MCF 10A (cell line): Measurements from ENCODE around the gene SDK1. TPM values are rescaled to one million over a fixed set of nuclear protein-coding genes. Genes with fewer than 3 reads are reported as not detected.

Experiments used
- BruUV-seq: library from RNA; stranded (reverse); fragments of 400-500 nt; replicated peaks from 2 replicates; lab custom pipeline; 2021; lab: Mats Ljungman, UMichigan
- CTCF ChIA-PET: fragments of 300-600 bp; sonication (Branson Sonifier 250); formaldehyde crosslinking; extraction: SDS; loops from one replicate; lab custom pipeline; 2021; ENCODE audit warnings: antibody characterized with exemption, inconsistent platforms; lab: Yijun Ruan, JAX
- POLR2A ChIA-PET: fragments of 300-600, 350-650 bp; sonication (Branson Sonifier 250); formaldehyde crosslinking; extraction: SDS; loops from one replicate; lab custom pipeline; 2020; ENCODE audit warnings: antibody characterized with exemption, inconsistent platforms; lab: Yijun Ruan, JAX
- DNase-seq: peaks from one replicate; pipeline ENCODE4 v3.0.0-alpha.2; 2018; ENCODE audit not compliant: unreplicated experiment
- H3K27ac Mint-ChIP-seq: one replicate; pipeline ENCODE4 v1.8.0; 2022; ENCODE audit warnings: mild to moderate bottlenecking, low read depth, mixed read lengths; ENCODE audit not compliant: unreplicated experiment
- H3K27me3 Mint-ChIP-seq: one replicate; pipeline ENCODE4 v1.8.0; 2022; ENCODE audit warnings: mixed read lengths; ENCODE audit not compliant: insufficient read depth, unreplicated experiment
- H3K36me3 Mint-ChIP-seq: one replicate; pipeline ENCODE4 v1.8.0; 2022; ENCODE audit warnings: mild to moderate bottlenecking, moderate library complexity, mixed read lengths; ENCODE audit not compliant: insufficient read depth, unreplicated experiment
- H3K4me1 Mint-ChIP-seq: one replicate; pipeline ENCODE4 v1.8.0; 2022; ENCODE audit warnings: mixed read lengths; ENCODE audit not compliant: insufficient read depth, unreplicated experiment
- H3K4me3 Mint-ChIP-seq: one replicate; pipeline ENCODE4 v1.8.0; 2022; ENCODE audit warnings: mild to moderate bottlenecking, moderate library complexity, mixed read lengths; ENCODE audit not compliant: unreplicated experiment
- H3K9me3 Mint-ChIP-seq: one replicate; pipeline ENCODE4 v1.8.0; 2022; ENCODE audit warnings: mixed read lengths; ENCODE audit not compliant: unreplicated experiment
- intact Hi-C: fragments of 100-400 bp; cut with micrococcal nuclease; formaldehyde crosslinking; loops from 2 replicates; pipeline ENCODE4 v1.14.1; 2022
- total RNA-seq: library from RNA; stranded (reverse); gene quantifications from 2 replicates; pipeline ENCODE4 v1.2.3, GENCODE V29; 2022
- TF ChIP-seq, protein P1 (sequence below): fragments of 200-600 bp; IDR thresholded peaks from one replicate; pipeline ENCODE4 v1.8.0; 2022; ENCODE audit warnings: antibody characterized with exemption, mild to moderate bottlenecking; ENCODE audit not compliant: unreplicated experiment

SDK1 gene
- total RNA-seq, 1 experiment from 2014 or later: 3.3 TPM

DNA sequence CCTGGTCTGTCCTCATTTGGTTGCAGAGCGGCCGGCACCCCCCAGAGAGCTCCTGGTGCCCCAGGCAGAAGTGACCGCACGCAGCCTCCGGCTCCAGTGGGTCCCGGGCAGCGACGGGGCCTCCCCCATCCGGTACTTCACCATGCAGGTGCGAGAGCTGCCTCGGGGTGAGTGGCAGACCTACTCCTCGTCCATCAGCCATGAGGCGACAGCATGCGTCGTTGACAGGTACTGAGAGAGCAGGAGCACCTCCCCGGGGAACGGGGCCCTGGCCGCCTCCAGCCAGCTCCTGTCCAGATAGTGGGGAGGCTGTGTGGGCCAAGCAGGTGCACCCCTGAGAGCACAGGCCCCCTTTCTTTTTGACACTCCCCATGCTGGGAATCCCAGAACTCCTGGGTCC lies 848.2 kb downstream of the SDK1 start:
- ChIA-PET POLR2A (no interaction called here), CTCF (no interaction called here)
- Mint-ChIP-seq H3K9me3 (no peaks in the 10 kb centered on the region), H3K27me3 (peaks cover 39% of the 10 kb centered on the region), H3K36me3 (no peaks in the 10 kb centered on the region), H3K4me1 (peaks cover 6% of the 10 kb centered on the region), H3K27ac (no peak overlapping the region), H3K4me3 (no peak overlapping the region)
- intact Hi-C loops: no loop called here
- DNase-seq: no peak
- no TSS peak for BruUV-seq
- TF ChIP-seq, protein P1, sequence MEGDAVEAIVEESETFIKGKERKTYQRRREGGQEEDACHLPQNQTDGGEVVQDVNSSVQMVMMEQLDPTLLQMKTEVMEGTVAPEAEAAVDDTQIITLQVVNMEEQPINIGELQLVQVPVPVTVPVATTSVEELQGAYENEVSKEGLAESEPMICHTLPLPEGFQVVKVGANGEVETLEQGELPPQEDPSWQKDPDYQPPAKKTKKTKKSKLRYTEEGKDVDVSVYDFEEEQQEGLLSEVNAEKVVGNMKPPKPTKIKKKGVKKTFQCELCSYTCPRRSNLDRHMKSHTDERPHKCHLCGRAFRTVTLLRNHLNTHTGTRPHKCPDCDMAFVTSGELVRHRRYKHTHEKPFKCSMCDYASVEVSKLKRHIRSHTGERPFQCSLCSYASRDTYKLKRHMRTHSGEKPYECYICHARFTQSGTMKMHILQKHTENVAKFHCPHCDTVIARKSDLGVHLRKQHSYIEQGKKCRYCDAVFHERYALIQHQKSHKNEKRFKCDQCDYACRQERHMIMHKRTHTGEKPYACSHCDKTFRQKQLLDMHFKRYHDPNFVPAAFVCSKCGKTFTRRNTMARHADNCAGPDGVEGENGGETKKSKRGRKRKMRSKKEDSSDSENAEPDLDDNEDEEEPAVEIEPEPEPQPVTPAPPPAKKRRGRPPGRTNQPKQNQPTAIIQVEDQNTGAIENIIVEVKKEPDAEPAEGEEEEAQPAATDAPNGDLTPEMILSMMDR: no peak

DNA sequence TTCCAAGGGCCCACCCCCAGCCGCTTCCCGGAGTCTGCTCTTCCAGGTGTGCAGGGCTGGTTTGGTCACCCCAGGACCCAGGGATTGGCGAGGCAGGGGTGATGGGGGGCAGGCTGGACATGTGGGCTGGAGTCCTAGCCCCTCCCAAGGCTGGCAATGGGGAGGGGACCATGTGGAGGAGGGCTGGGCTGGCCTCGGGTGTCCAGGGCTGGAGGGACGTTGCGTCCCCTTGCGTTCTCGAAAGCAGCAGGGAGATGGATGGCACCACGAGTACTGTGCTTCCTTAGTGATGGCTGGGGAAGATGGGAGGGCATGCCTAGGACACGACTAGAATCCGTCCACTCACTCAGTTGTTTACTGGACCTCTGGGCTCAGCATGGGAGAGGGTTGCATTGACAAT lies 848.6 kb downstream of the SDK1 start:
- Mint-ChIP-seq H3K9me3 (no peaks in the 10 kb centered on the region), H3K36me3 (no peaks in the 10 kb centered on the region), H3K4me1 (peaks cover 6% of the 10 kb centered on the region), H3K27ac (no peak overlapping the region), H3K4me3 (no peak overlapping the region), H3K27me3 (peaks cover 35% of the 10 kb centered on the region)
- no peak for DNase-seq
- TF ChIP-seq, protein P1: no peak
- intact Hi-C loops: no loop called here
- POLR2A ChIA-PET: no interaction called here
- BruUV-seq: no TSS peak
- CTCF ChIA-PET: no interaction called here

DNA sequence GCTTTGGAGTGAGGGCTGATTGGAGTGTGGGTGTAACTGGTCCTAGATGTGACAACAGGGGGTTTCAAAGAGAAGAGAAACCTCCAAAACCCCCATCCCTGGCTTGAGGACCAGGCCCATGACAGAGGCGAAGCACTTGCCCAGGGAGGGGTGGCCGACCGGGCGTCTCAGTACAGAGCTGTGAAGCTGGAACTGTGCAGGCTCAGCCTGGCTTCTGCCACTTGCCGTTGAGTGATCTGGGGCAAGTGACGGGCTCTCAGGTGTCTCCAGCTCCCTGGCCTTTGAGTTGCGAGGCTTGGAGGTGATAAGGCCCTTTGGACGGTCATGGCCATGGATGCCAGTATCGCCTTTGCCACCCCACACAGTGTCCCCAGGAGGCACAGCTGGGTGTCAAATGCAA lies 849.7 kb downstream of the SDK1 start:
- DNase-seq: no peak
- H3K4me1 Mint-ChIP-seq: peaks cover 6% of the 10 kb centered on the region
- no peak overlapping the region for H3K27ac Mint-ChIP-seq
- peaks cover 27% of the 10 kb centered on the region for H3K27me3 Mint-ChIP-seq
- H3K9me3 Mint-ChIP-seq: no peaks in the 10 kb centered on the region
- POLR2A ChIA-PET: no interaction called here
- H3K36me3 Mint-ChIP-seq: no peaks in the 10 kb centered on the region
- H3K4me3 Mint-ChIP-seq: no peak overlapping the region
- intact Hi-C loops: no loop called here
- CTCF ChIA-PET: no interaction called here
- no TSS peak for BruUV-seq
- TF ChIP-seq, protein P1: no peak

DNA sequence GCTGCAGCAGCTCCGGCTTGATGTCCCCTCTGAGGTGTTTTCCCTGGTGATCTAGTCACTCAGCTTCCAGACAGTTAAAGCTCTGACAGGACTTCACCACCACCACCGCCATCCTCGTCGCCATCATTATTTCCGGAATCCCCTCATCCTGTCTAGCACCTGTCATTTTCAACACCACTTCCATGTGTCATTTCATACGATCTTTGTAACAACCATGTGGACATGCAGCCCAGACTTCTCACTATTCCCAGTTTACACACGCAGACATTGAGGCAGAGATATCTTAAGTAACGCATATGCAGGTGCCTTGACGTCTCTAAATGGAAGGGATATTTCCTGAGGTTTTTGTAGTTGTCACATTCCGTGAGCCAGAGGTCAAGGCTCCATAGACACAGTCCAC lies 850.5 kb downstream of the SDK1 start:
- Mint-ChIP-seq H3K36me3 (no peaks in the 10 kb centered on the region), H3K9me3 (no peaks in the 10 kb centered on the region), H3K27ac (no peak overlapping the region), H3K4me1 (peaks cover 6% of the 10 kb centered on the region), H3K27me3 (peaks cover 19% of the 10 kb centered on the region), H3K4me3 (no peak overlapping the region)
- CTCF ChIA-PET: interaction anchor here (0.6 kb wide), 1 partner anchor 1289 kb away, joined by 3 read pairs; no protein-coding TSS in a partner anchor
- DNase-seq: no peak
- BruUV-seq: no TSS peak
- POLR2A ChIA-PET: interaction anchor here (0.7 kb wide), 1 partner anchor 44 kb away, joined by 3 read pairs; no protein-coding TSS in a partner anchor
- intact Hi-C loops: no loop called here
- TF ChIP-seq, protein P1: no peak
